K562 (cell line): Measurements from ENCODE around the gene GLDC. TPM values are rescaled to one million over a fixed set of nuclear protein-coding genes. Genes with fewer than 3 reads are reported as not detected.

Source experiments
- ATAC-seq: fragments of 200-7000 bp; cut with Tn5 transposase; 3 replicates; pipeline ENCODE4 v1.9.1; 2020; ENCODE audit warnings: moderate library complexity
- BruUV-seq: library from RNA; stranded (reverse); fragments of 400-500 nt; replicated peaks from 2 replicates; lab custom pipeline; 2021; lab: Mats Ljungman, UMichigan
- CTCF ChIA-PET: fragments of 300-600 bp; formaldehyde crosslinking; extraction: SDS; loops from one replicate; lab custom pipeline; 2021; ENCODE audit warnings: low intra/inter-chr PET ratio; lab: Yijun Ruan, JAX
- POLR2A ChIA-PET: fragments of 300-600, 350-650 bp; sonication (Branson Sonifier 250); formaldehyde crosslinking; extraction: SDS; loops from one replicate; lab custom pipeline; 2021; ENCODE audit warnings: antibody characterized with exemption, inconsistent platforms; lab: Yijun Ruan, JAX
- DNase-seq, 4 experiments: peaks; one replicate each; pipeline versions ENCODE4 v3.0.0 to v3.0.0-alpha.2; 2011 to 2018; ENCODE audit warnings: low spot score in 3 of 4, mixed read lengths in 3 of 4; ENCODE audit errors: extremely low read depth in 1 of 4
- FAIRE-seq: peaks from 2 replicates; lab custom pipeline; 2011; peaks lifted over from hg19 to GRCh38; lab: Jason Lieb, UNC
- H2AFZ ChIP-seq: 2 replicates; pipeline ENCODE4 v1.6.0; 2011; ENCODE audit warnings: low read depth, low read length, control low read depth, inconsistent platforms
- H3K27ac ChIP-seq: fragments of 200-600 bp; 3 replicates; pipeline ENCODE4 v1.8.0; 2011; ENCODE audit warnings: low read depth, mild to moderate bottlenecking, control low read depth, inconsistent platforms, low read length, moderate library complexity, mixed read lengths; ENCODE audit errors: extremely low read depth
- H3K27me3 ChIP-seq, 2 experiments: fragments of 300-600 bp in 1 of 2; 2 replicates in 1 of 2; 3 replicates in 1 of 2; pipeline versions ENCODE4 v1.6.0 to v1.8.0; 2011; ENCODE audit warnings: inconsistent platforms in 2 of 2, low read length in 2 of 2, mild to moderate bottlenecking in 1 of 2, mixed read lengths in 1 of 2, moderate library complexity in 1 of 2; ENCODE audit not compliant: control insufficient read depth in 2 of 2, insufficient read depth in 2 of 2
- H3K36me3 ChIP-seq: fragments of 300-600 bp; 3 replicates; pipeline ENCODE4 v1.8.0; 2011; ENCODE audit warnings: mild to moderate bottlenecking, low read length, inconsistent platforms; ENCODE audit not compliant: control insufficient read depth, insufficient read depth
- H3K4me1 ChIP-seq, 2 experiments: fragments of 200-600 bp in 1 of 2; replicated peaks in 1 of 2; 2 replicates in 1 of 2; 3 replicates in 1 of 2; pipeline versions ENCODE4 v1.5.1 to v1.8.0; 2011; ENCODE audit warnings: inconsistent platforms in 2 of 2, low read length in 2 of 2, mild to moderate bottlenecking in 1 of 2, mixed read lengths in 1 of 2, moderate library complexity in 1 of 2; ENCODE audit not compliant: control insufficient read depth in 2 of 2, insufficient read depth in 2 of 2
- H3K4me2 ChIP-seq: 2 replicates; pipeline ENCODE4 v1.6.1; 2011; ENCODE audit warnings: low read length, control low read depth, inconsistent platforms, mixed read lengths; ENCODE audit not compliant: insufficient read depth
- H3K4me3 ChIP-seq: fragments of 200-600 bp; sonication (generic), shearing (Covaris generic); 2 replicates; pipeline ENCODE4 v1.5.1; 2016; ENCODE audit warnings: control low read depth, inconsistent platforms
- H3K79me2 ChIP-seq: fragments of 200-600 bp; 3 replicates; pipeline ENCODE4 v1.8.0; 2011; ENCODE audit warnings: low read length, inconsistent platforms; ENCODE audit not compliant: control insufficient read depth, insufficient read depth
- H3K9ac ChIP-seq, 2 experiments: 2 replicates each; pipeline versions ENCODE4 v1.6.0 to v1.6.1; 2011; ENCODE audit warnings: low read depth in 2 of 2, low read length in 2 of 2, control low read depth in 1 of 2, inconsistent platforms in 1 of 2, mild to moderate bottlenecking in 1 of 2, mixed read lengths in 1 of 2; ENCODE audit not compliant: insufficient read depth in 1 of 2
- H3K9me1 ChIP-seq: one replicate; pipeline ENCODE4 v1.6.0; 2011; ENCODE audit warnings: inconsistent platforms, mild to moderate bottlenecking, low read length, moderate library complexity; ENCODE audit not compliant: control insufficient read depth, insufficient read depth
- H3K9me3 ChIP-seq: replicated peaks from 2 replicates; pipeline ENCODE4 v1.5.1; 2011; ENCODE audit warnings: low read depth, low read length, inconsistent platforms; ENCODE audit not compliant: control insufficient read depth, insufficient read depth
- H4K20me1 ChIP-seq: replicated peaks from 2 replicates; pipeline ENCODE4 v1.6.1; 2011; ENCODE audit warnings: low read length, inconsistent platforms, mixed read lengths; ENCODE audit not compliant: control insufficient read depth, insufficient read depth
- ARID3B ChIP-seq: fragments of 250-450 bp; sonication (Bioruptor Pico); IDR thresholded peaks from 2 replicates; pipeline ENCODE4 v1.4.0; 2020; ENCODE audit warnings: borderline replicate concordance
- DDX20 ChIP-seq: fragments of 450-650 bp; IDR thresholded peaks from 2 replicates; pipeline ENCODE4 v1.6.1; 2016; ENCODE audit warnings: missing genetic modification characterization, low read depth, mild to moderate bottlenecking, missing compliant biosample characterization, moderate library complexity
- GABPB1 ChIP-seq: sonication (generic); formaldehyde crosslinking; IDR thresholded peaks from 2 replicates; pipeline ENCODE4 v1.8.0; 2022; ENCODE audit warnings: mild to moderate bottlenecking, missing genetic modification reagents
- IRF1 ChIP-seq: sonication (generic); formaldehyde crosslinking; IDR thresholded peaks from 2 replicates; pipeline ENCODE4 v1.8.0; 2022; ENCODE audit warnings: missing genetic modification reagents, mild to moderate bottlenecking, borderline replicate concordance
- PYGO2 ChIP-seq: fragments of 450-650 bp; IDR thresholded peaks from 2 replicates; pipeline ENCODE4 v1.6.1; 2016; ENCODE audit warnings: mild to moderate bottlenecking, missing genetic modification characterization, moderate library complexity, missing compliant biosample characterization
- RBM22 ChIP-seq: fragments of 200-400 bp; formaldehyde crosslinking; IDR thresholded peaks from 2 replicates; pipeline ENCODE4 v1.6.1; 2018; ENCODE audit warnings: low read length, low read depth; ENCODE audit not compliant: poor library complexity, severe bottlenecking
- SETDB1 ChIP-seq: IDR thresholded peaks from one replicate; pipeline ENCODE4 v1.6.1; 2012; ENCODE audit warnings: low read length, control low read depth, inconsistent platforms
- TARDBP ChIP-seq: fragments of 450-650 bp; IDR thresholded peaks from 2 replicates; pipeline ENCODE4 v1.6.1; 2016
- U2AF2 ChIP-seq: fragments of 200-400 bp; formaldehyde crosslinking; optimal IDR thresholded peaks from 2 replicates; pipeline ENCODE3; 2017; ENCODE audit warnings: low read depth, mild to moderate bottlenecking, low read length
- WGBS: fragments of 100-300 bp; shearing (Covaris generic); methylation state at CpG from one replicate; pipeline ENCODE4 v1.1.6; 2016; ENCODE audit warnings: low coverage, mixed read lengths; ENCODE audit not compliant: insufficient coverage; ENCODE audit errors: missing lambda C conversion rate; 5-methylcytosine and 5-hydroxymethylcytosine counted together
- in situ Hi-C: fragments of 300-500 bp; cut with MboI; formaldehyde crosslinking; loops from 4 replicates; pipeline ENCODE4 v1.15.0; 2018; ENCODE audit warnings: inconsistent platforms, mixed read lengths
- intact Hi-C: fragments of 100-400 bp; cut with micrococcal nuclease; formaldehyde crosslinking; loops from 2 replicates; pipeline ENCODE4 v1.14.2; 2022
- polyA plus RNA-seq, 8 experiments: library from polyadenylated mRNA; depleted of rRNA in 4 of 8; stranded (reverse) in 5 of 8; unstranded in 3 of 8; fragments of >200 nt; fragmentation: Nextera tagmentation in 2 of 8; fragmentation: Illumina TruSeq in 1 of 8; extraction: Ambion mirVana in 2 of 8; extraction: Trizol in 1 of 8; gene quantifications; 2 replicates each; pipeline versions ENCODE4 v1.2.1 to v1.2.3, GENCODE V29; 2011 to 2014; ENCODE audit warnings: inconsistent platforms in 1 of 8, missing spikeins in 1 of 8
- total RNA-seq, 7 experiments: library from RNA; depleted of rRNA in 6 of 7; stranded (reverse); fragments of >200 nt in 6 of 7; fragmentation: Illumina TruSeq in 2 of 7; extraction: Trizol in 2 of 7; gene quantifications; 2 replicates each; pipeline versions ENCODE4 v1.2.1 to v1.2.3, GENCODE V29; 2011 to 2021; ENCODE audit warnings: low replicate concordance in 1 of 7
- TF ChIP-seq, protein P1 (sequence below): sonication (generic); IDR thresholded peaks from 2 replicates; pipeline ENCODE4 v1.6.1; 2016
- TF ChIP-seq, protein P2 (sequence below): fragments of 450-650 bp; formaldehyde crosslinking; IDR thresholded peaks from 2 replicates; pipeline ENCODE4 v1.4.0; 2020; ENCODE audit warnings: mild to moderate bottlenecking

GLDC gene
- total and polyA plus RNA-seq, 9 of the 15 experiments (the other 6 are each of a cell fraction or from before 2014, with no cell fraction given) = 0.03 to 0.27 (median 0.08) TPM; not detected in 6

GRCh38 chr9:6656614-6657300, 11.2 kb upstream of the GLDC start:
- no peak overlapping the region for H3K4me3 ChIP-seq
- BruUV-seq = no TSS peak
- no peaks in the 10 kb centered on the region for H3K4me1 ChIP-seq
- in situ Hi-C loops (no loop called here), intact Hi-C loops (no loop called here)
- TF ChIP-seq IRF1 (CRISPR knock-in tag) (no peak), GABPB1 (CRISPR knock-in tag) (no peak), PYGO2 (tag) (no peak), RBM22 (no peak)
- H3K9me3 ChIP-seq = no peaks in the 10 kb centered on the region
- FAIRE-seq = no peak
- H3K27me3 ChIP-seq = peaks cover 0 to 14% of the 10 kb centered on the region in 2 experiments; a peak in 3 of 5 replicates
- DNase-seq = no peak
- no peak overlapping the region for H3K9ac ChIP-seq
- H3K9me1 ChIP-seq = no peaks in the 10 kb centered on the region
- H3K36me3 ChIP-seq = no peaks in the 10 kb centered on the region
- H3K27ac ChIP-seq = no peak overlapping the region
- ATAC-seq = no peak
- H2AFZ ChIP-seq = no peak overlapping the region
- POLR2A ChIA-PET = no interaction called here
- no peaks in the 10 kb centered on the region for H3K79me2 ChIP-seq
- WGBS = 8% methylated on average over 6 of the region's 6 CpGs
- CTCF ChIA-PET = no interaction called here
- H4K20me1 ChIP-seq = no peaks in the 10 kb centered on the region
- H3K4me2 ChIP-seq = no peak overlapping the region

- H3K4me1 ChIP-seq = no peaks in the 10 kb centered on the region
- peaks cover 0 to 14% of the 10 kb centered on the region in 2 experiments; a peak in 3 of 5 replicates for H3K27me3 ChIP-seq
- H3K4me2 ChIP-seq = no peak overlapping the region
- no peak overlapping the region for H3K9ac ChIP-seq
- in situ Hi-C loops (no loop called here), intact Hi-C loops (no loop called here)
- FAIRE-seq (no peak), DNase-seq (no peak), ATAC-seq (no peak)
- POLR2A ChIA-PET = no interaction called here
- CTCF ChIA-PET = no interaction called here
- no peak overlapping the region for H2AFZ ChIP-seq
- no TSS peak for BruUV-seq
- WGBS = 36% methylated on average over 7 of the region's 7 CpGs
- H3K27ac ChIP-seq = no peak overlapping the region
- H3K36me3 ChIP-seq = no peaks in the 10 kb centered on the region
- no peak overlapping the region for H3K4me3 ChIP-seq
- no peaks in the 10 kb centered on the region for H3K79me2 ChIP-seq
- no peaks in the 10 kb centered on the region for H3K9me1 ChIP-seq
- H3K9me3 ChIP-seq = no peaks in the 10 kb centered on the region
- no peaks in the 10 kb centered on the region for H4K20me1 ChIP-seq
- TF ChIP-seq ARID3B (CRISPR knock-in tag) = no peak
- TF ChIP-seq, protein P1, sequence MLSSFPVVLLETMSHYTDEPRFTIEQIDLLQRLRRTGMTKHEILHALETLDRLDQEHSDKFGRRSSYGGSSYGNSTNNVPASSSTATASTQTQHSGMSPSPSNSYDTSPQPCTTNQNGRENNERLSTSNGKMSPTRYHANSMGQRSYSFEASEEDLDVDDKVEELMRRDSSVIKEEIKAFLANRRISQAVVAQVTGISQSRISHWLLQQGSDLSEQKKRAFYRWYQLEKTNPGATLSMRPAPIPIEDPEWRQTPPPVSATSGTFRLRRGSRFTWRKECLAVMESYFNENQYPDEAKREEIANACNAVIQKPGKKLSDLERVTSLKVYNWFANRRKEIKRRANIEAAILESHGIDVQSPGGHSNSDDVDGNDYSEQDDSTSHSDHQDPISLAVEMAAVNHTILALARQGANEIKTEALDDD = no peak
- TF ChIP-seq DDX20 = no peak
- TF ChIP-seq TARDBP = no peak
- TF ChIP-seq, protein P2, sequence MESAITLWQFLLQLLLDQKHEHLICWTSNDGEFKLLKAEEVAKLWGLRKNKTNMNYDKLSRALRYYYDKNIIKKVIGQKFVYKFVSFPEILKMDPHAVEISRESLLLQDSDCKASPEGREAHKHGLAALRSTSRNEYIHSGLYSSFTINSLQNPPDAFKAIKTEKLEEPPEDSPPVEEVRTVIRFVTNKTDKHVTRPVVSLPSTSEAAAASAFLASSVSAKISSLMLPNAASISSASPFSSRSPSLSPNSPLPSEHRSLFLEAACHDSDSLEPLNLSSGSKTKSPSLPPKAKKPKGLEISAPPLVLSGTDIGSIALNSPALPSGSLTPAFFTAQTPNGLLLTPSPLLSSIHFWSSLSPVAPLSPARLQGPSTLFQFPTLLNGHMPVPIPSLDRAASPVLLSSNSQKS (CRISPR knock-in tag) = no peak
- TF ChIP-seq U2AF2 = no peak
- TF ChIP-seq SETDB1 = no peak
These were observed 9.5 kb upstream of the GLDC start for GRCh38 chr9:6655036-6655435.
